Activated CD8-positive, alpha-beta memory T cell treated with anti-CD3 and anti-CD28 coated beads, Interleukin-2, amount 50 U/mL, for 24 hours (primary cell): ENCODE measurements around the gene ZNF385C.

ENCODE experiments used
- DNase-seq: peaks from one replicate; pipeline ENCODE4 v3.0.0-alpha.2; 2020; ENCODE audit errors: extremely low read depth

The ZNF385C gene

DNA sequence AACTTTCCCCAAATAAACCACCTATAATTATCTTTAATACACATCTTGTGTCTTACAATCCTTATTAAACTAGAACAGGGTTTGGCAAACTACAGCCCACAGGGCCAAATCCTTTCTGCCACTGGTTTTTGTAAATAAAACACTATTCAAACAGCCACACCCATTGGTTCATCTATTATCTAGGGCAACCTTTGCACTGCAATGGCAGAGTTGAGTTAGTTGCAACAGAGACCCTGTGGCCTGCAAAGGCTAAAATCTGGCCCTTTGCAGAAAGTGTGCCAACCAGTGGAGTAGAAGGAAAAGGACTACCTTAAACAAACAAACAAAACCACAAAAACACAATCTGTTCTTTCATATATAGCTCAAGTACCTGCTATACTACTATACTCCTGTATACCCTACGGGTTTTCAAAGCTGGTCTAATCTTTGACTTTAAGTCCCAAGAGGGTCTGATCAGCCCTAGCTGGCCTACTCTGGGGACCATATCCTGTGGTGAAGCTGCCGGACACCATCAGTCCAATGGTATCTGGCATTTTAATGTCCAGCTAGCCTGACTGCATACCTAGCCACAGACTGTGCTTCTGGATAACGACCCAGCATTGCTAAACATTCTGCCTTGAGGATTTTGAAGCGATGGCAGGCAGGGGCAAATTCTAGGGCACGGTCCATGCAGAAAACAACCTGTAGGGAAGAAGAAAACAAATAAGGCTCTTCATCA is 108.4 kb downstream of the ZNF385C start:
- DNase-seq, result no peak

DNA sequence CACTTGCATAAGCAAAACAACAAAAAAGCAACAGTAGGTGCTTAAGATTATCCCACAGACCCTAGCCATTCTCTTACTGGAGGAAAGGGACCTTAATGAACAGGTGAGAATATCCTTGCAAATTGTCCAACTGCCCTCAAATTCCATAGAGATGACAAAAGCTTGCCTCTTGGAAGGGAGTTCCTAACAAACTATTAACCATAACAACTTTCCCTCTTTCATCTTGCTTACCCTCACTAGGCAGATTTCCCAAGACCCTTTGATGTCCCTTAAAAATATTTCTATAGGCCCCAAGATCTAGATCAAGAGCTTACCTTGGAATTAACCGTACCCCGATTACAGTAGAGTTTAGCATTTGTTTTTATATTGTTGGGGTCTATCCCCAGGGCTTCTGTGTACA is 109.9 kb downstream of the ZNF385C start:
- DNase-seq, result no peak

DNA sequence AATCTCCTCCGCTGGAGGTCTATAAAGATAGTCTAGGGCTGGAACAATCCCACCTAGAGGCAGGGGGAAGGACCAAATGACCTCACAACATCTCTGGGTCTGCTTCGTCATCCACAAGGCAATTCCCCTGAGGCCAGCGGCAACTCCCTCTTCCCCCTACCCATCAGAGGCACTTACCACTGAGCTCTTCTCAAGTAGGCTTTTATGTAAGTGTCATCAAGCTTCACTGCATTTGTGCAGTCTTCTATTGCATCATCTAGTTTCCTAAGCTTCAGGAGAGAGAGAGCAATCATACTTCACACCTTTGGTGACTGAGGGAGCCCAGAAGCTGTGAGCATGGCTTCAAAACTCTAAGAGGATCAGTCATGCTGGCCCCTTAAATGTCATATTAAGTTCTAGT is 110.6 kb downstream of the ZNF385C start:
- no peak for DNase-seq

DNA sequence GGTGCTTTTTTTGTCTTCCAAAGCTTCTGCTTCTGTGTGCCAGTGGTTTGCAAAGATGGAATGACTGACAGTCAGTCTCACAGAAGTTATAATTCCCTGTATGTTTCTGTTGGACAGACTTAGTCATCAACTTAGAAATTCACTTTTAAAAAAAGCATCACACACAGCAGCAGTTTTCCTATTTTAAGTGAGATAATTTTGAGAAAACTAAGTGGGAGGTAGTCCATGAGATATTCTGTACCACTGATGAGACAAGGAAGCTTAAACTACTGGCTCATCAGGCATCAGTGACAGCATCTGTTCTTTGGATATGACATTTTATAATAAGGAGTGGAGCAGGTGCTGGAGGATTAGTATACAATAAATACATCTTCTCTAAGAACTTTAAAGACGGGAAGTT is 111.6 kb downstream of the ZNF385C start:
- DNase-seq, result no peak

DNA sequence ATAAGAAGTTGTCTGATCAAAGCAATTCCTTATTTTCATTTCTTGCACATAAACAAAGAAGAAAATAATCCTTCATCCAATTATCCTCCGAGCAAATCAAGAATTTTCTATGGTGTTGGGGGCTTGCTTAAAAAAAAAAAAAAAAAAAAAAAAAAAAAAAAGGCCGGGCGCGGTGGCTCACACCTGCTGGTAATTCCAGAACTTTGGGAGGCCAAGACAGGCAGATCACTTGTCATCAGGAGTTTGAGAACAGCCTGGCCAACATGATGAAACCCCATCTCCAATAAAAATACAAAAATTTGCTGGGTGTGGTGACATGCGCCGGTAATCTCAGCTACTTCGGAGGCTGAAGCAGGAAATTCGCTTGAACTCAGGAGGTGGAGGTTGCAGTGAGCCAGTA is 112.4 kb downstream of the ZNF385C start:
- no peak for DNase-seq

DNA sequence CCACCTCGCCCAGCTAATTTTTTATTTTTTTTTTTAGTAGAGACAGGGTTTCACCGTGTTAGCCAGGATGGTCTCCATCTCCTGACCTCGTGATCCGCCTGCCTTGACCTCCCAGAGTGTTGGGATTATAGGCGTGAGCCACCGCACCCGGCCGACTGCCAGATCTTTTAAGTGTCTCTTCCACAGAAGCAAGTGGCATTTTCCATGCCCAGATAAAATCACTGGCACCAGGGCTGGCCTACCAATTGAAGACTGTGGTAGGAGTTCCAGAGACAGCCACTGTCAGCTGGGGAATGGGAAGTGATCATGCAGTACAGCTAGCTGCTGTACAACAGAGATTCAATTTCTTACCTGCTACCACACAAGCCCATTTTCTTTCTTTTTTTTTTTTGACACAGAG is 113.8 kb downstream of the ZNF385C start:
- DNase-seq, result no peak

DNA sequence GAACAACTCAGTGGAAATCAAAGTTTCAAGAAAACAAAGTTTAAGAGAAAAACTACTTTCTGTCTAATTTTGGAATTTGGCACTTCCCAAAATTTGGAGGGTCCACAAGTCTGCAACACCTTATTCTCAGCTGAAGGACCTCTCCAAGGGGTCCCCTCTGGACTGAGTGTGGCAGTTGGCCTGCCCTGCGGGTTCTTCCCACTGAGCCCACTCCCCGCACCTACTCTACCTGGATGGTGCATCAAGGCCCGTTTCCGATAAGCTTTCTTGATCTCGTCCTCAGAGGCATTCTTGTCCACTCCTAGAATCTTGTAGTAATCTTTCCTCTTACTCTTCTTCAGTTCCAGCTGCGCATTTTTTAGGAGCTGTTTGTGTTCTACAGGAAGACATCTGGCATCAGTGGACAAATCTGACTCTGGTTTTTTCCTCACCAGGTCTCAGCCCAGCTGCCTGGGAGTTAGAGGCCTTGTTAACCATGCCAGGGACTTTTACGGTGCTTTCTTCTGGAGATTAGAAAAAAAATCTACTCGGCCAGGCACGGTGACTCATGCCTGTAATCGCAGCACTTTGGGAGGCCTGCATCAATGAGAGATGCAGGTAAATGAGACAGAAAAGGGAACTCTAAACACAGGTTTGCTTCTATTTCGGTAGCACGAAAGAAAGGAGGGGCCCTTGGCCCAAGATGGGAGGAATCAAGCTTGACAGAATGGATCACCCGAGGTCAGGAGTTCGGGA is 116.1 kb downstream of the ZNF385C start:
- no peak for DNase-seq

DNA sequence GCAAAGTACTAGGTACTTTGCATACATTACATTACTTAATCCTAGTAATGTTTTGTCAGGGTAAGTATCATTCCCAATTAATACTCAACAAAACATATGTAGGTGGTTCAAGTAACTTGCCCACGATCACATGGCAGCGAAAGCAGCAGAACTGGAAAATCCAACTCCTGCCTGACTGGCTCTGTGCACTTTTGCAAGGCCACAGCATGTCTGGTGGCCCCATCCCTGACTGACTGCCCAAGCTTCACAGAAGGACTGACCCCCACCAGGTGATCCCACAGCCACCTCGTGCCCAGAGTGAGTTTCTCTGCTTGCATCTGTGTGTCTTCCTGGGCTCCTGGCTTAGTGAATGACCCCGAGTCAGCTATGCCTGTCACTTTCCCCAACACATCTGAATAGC is 120.3 kb downstream of the ZNF385C start:
- DNase-seq, result no peak

DNA sequence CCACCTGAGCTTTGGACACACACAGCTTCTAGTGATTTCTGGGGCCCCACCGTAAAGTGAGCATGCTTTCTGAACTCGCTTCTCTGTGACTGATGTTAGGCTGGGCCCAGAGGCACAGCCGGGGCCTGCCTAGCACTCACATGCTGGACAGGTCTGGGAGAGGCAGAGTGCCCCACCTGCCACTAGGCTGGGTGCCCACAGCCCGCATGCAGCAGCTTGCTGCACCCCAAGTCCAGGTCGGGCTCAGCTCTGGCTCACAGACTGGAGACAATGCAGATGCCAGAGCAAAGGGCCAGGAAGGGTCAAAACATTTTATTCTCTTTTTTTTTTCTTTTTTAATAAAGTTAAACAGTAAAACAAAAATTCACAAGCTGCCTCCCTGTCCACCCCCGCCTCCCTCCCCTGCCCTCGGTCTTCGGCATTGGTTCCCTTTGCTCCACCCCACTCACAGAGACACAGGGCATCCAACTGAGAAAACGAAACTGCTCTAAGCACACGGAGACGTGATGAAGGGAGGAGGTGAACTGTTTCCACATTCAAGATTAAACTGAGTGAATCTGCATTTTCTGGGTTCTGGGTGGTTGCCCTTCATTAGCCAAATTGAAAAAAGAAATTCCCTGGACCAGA is 122.0 kb downstream of the ZNF385C start:
- no peak for DNase-seq
